GM18858 (cell line): ENCODE measurements around the gene NAALADL2.
"Not testable (repeated sequence)": the region's sequence is repeated elsewhere in the genome, so short reads cannot be mapped to it uniquely, and the experiment has no call there.

ENCODE experiments used
- ATAC-seq: cut with Tn5 transposase; IDR thresholded peaks from one replicate; pipeline ENCODE4 v1.9.1; 2021; ENCODE audit not compliant: unreplicated experiment

NAALADL2 gene

DNA sequence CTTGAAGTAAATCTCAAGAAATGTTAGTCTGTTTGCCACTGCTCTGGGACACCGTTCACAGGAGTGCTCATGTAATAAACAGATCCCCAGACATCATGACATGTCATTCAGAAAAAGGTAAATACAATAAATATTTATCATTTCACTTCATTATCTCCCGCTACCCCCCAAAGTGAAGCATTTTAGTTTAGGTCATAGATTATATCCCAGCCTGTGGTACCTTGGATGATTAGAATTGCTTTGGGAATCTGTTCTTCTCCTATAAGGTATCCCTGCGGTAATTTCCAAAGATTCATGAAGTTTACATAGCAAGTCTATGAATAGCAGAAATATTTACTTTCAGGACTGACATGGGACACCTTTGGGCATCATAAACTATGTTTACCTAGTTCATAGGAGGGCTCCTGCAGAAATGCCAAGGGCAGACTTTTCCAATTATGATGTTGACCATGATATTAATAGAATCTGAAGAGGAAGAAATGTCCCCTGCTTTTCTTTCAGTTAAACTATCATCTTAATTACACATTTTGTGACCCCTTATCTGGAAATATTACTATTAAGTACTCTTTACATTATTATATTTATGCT lies 268.0 kb downstream of the NAALADL2 start:
- ATAC-seq: no peak

DNA sequence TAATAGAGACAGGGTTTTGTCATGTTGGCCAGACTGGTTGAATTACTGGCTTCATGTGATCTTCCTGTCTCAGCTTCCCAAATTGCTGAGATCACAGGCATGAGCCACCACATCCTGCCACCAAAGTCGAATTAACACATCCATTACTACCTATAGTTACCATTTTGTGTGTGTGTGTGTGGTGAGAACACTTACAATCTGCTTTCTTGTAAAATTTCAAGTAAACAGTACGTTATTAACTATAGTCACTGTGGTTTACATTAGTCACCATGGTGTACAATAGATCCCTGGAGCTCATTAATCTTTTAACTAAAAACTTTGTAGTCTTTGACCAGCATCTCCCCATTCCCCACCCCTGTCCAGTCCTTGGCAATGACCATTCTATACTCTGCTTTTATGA lies 270.0 kb downstream of the NAALADL2 start:
- no peak for ATAC-seq

DNA sequence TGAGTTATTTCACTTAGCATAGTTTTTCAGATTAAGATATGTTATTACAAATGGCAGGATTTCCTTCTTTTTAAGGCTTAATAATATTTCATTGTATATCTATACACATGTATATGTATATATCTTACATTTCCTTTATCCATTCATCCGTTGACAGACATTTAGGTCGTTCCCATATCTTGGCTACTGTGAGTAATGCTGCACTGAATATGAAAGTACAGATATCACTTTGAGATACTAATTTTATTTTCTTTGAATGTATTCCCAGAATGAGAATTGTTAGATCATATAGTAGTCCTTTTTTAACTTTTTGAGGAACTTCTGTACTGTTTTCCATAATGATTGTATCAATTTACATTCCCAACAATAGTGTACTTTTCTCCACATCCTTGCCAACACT lies 270.4 kb downstream of the NAALADL2 start:
- ATAC-seq: no peak

DNA sequence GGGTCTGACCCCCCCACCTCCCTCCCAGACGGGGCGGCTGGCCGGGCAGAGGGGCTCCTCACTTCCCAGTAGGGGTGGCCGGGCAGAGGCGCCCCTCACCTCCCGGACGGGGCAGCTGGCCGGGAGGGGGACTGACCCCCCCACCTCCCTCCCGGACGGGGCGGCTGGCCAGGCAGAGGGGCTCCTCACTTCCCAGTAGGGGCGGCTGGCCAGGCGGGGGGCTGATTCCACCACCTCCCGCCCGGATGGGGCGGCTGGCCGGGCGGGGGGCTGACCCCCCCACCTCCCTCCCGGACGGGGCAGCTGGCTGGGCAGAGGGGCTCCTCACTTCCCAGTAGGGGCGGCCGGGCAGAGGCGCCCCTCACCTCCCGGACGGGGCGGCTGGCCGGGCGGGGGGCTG lies 272.7 kb downstream of the NAALADL2 start:
- not testable (repeated sequence) for ATAC-seq

DNA sequence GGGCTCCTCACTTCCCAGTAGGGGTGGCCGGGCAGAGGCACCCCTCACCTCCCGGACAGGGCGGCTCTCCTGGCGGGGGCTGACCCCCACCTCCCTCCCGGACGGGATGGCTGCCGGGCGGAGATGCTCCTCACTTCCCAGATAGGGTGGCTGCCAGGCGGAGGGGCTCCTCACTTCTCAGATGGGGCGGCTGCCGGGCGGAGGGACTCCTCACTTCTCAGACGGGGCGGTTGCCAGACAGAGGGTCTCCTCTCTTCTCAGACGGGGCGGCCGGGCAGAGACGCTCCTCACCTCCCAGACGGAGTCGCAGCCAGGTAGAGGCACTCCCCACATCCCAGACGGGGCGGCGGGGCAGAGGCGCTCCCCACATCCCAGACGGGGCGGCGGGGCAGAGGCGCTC lies 273.6 kb downstream of the NAALADL2 start:
- ATAC-seq: not testable (repeated sequence)

DNA sequence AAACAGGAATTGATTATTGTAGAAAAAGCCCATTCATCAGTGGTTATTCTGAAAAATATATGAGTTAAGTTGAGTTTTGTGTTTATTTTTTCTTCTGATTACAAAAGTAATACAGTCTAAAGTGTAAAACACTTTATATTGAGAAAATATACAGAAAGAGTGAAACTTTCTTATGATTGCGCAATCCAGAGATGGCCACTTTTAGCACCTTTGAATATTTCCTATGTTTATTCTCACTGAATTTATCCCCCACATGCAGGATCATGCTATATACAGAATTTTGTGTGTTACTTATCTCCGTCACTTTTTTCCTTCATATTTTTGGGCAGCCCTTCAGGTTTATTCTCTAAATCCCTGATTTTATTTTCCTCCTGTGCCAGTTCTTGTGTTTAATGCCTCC lies 285.2 kb downstream of the NAALADL2 start:
- no peak for ATAC-seq

DNA sequence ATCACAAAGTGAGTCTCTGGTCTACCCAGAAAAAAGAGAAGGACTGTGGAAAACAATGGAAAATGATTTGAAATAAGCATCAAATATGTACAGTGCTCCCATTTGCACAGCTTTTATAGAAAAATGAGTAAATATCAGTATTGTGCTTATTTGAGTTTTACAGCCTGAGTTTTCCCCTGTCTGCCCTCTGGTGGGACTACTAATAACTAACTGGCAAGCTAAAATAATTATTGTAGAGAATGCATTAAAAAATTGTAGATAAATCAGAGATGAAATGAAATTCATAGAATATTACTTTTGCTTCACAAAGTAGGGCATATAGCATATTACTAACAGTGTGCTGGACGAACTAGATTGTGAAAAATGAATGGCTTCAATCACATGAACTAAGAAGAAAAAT lies 287.1 kb downstream of the NAALADL2 start:
- ATAC-seq: no peak

DNA sequence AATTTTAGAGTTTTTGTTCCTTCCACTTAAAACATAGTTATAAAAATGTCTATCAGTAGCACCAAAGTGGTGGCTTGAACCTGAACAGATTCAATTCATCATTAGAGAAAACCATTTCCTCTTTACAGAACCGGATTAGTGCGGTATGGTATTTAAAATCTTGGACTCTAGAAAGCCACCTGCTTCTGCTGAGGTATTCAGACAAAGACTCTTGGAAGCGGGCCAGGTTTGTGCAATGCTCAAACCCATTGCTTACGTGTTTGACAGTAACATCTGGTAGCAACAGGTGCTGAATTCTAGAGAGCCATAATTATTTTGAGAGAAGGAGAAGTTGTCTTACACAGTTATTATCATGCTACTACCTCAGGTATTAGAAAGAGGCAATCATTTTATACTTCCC lies 290.5 kb downstream of the NAALADL2 start:
- ATAC-seq: peak; percentile 91

DNA sequence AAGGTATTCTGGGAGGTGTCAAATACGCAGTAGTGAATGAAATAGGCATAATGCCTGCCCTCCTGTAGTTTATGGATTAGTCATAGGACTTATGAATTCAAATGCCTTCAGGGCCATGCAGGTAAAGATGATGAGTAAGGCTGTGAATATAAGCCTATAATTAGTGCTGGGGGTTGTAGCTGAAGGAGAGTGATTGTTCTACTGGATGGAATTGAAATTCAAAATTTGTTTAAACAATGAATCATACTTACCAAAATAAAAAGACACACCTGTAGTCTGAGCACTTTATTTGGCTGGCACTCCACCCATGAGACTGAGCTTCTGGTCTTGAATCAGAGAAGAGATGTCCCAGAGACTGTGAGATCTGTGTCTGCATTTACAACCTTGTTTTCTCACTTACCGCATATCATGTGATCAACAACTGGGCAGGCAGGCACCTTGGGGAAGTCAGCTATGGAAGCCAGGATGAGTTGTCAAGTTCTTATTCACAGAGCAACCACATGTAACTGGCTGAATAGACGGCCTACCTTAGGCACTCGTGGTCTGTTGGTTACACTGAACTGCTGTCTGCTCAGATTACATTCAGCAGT lies 291.8 kb downstream of the NAALADL2 start:
- no peak for ATAC-seq

DNA sequence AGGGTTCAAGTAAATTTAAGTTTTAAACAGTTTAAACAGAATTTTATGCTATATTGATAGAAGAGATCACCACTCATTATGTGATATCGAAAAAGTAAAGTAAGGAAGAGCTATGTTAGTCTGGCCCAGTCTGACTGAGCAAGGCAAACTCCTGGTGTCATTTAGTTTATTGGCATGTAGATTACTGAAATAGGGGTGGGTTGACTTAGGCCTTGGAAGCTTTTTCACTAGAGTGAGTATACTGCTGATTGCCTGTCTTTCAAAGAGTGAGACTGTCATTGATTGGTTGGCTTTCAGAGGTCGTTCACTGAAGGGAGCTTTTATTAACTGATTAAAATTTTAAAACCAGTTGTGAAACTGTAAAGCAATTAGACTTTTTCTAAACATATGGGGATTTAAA lies 294.5 kb downstream of the NAALADL2 start:
- ATAC-seq: no peak

DNA sequence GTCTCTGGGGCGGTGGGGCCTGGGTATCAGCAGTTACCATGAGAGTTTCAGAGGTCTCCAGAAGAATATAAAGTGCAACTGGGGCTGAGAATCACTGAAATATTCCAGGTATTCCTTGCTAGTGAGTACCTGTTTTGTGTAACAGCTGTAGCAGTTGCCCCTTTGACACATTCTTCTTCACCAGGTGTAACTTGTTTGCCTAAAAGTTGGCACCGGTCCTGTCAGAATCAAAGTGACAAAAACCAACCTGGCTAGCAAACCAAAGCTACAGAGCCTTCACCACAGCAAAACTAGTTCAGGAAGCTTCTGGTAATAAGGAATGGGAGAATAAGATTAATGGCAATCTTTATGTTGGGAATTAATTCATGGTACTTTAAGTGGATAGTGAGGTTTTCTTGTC lies 296.0 kb downstream of the NAALADL2 start:
- no peak for ATAC-seq

DNA sequence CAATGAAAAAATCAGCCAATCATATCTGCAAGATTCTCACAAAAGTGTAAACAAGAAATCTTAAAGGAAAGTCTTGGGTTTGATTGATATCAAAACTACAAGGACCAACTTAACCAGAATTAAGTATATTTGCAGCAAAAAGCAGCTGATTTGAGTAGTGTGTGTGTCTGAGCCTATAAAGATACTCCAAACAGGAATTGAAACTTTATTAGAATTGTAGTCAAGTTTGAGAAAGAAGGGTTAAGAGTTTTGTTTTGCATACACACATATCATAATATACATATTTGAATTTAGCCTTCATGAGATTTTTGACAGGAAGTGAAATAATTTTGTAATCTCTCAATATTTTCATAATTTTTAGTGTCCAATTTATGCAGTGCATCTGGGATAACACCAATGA lies 300.1 kb downstream of the NAALADL2 start:
- ATAC-seq: no peak

DNA sequence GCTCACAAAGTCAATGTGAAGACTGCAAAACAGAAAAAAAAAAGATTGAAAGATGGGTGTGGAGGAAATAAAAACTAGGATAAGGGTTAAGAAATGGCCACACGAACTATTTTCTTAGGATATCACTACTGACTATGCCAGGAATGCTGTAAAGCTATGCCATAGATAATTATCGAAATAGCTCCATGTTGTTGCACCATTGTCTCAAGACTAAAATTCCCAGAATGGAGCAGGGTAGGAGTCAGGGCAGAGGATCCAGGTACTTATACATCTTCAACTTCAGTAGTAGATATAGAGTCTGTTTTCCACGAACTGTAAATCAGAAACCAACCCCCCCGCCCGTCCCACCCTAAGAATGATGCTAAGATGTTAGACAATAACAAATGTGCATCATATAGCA lies 302.2 kb downstream of the NAALADL2 start:
- ATAC-seq: no peak

DNA sequence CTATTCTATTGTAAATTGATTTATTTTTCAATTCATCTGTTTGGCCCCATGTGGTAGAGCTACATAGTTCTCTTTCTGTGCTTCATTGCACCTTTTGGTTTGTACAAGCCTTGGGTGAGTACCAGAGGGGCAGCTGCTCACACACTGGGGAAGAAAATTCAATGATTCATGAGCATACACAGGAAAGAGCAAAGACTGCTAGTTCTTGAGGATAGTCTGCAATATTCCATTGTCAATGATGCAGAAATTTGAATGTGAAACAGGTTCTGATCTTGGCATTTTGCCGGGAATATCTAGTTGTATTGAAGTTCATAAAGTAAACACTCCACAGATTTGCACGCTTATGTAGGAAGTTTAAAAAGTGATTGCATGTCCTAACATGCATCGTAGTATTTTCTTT lies 304.6 kb downstream of the NAALADL2 start:
- ATAC-seq: no peak

DNA sequence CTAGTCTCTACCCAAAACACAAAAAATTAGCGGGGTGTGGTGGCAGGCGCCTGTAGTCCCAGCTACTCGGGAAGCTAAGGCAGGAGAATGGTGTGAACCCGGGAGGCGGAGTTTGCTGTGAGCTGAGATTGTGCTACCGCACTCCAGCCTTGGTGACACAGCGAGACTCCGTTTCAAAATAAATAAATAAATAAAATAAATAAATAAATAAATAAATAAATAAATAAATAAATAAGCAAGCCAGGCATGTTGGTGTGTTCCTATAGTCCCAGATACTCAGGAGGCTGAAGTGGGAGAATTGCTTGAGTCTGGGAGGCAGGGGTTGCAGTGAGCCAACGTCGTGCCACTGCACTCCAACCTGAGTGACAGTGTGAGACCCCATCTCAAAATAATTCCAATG lies 314.0 kb downstream of the NAALADL2 start:
- ATAC-seq: not testable (repeated sequence)

DNA sequence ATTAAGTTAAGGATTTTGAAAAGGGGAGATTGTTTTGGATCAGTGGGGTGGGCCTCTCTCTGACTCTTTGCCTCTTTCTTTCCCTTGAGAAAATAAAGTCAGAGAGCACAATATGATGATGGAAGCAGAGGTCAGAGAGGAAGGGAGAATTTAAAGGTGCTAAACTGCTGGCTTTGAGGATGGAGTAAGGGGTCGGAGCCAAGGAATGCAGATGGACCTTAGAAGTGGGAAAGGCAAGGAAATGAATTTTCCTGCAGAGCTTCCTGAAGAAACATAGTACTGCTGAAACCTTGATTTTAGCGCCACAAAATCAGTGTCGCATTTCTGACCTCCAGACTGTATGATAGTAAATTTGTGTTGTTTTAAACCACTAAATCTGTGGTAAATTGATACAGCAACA lies 317.4 kb downstream of the NAALADL2 start:
- no peak for ATAC-seq

DNA sequence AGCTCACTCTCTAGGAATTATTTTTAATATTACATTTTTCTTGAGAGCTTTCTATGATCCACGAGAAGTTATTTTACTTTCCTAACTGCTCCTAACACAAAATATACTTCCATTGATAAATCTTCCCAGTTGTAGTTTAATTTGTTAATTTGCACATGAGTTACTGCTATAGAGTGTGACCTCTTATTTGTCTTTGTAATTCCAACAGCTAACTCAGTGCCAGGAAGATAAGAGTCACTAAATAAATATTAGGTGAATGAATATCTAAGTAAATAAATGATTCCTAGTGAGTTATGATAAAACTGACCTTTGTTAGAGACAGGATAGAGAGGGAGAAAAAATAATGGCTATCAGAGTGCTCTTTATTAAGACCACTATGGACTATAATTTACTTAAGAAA lies 319.9 kb downstream of the NAALADL2 start:
- ATAC-seq: no peak

DNA sequence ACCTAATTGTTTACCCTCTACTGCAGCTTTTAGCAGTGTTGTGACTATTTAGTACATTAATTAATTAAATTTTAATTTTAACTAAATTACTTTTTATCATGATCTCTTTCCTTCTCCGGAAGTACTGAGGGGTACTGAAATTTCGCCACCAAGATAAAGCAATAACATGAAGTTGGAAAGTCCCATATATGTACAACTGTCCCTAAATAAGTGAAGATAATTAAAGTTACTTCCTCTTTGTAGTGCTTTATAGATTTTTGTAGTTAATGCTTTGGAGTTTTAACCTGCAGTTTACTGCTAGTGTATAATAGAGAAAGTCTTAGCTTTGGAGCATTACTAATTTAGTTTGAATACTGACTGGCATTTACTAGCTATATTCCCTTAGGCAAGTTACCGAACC lies 325.3 kb downstream of the NAALADL2 start:
- no peak for ATAC-seq

DNA sequence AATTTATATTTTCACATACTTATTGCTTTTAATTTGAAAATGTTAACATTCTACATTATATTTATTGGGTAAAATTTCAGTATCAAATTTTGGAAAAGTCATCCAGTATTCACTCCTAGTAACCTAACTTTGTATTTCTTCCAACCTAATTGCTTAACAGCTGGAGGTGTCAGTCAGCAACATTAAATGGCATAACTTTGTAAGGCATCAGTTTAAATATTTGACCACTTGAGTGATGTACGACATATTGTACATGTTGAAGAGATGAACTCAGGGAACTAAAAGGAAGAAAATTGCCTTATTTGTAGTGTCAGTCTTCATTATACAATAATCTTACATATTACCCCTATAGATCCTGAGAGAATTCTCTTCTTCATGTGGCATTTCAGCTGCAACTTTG lies 326.8 kb downstream of the NAALADL2 start:
- no peak for ATAC-seq

DNA sequence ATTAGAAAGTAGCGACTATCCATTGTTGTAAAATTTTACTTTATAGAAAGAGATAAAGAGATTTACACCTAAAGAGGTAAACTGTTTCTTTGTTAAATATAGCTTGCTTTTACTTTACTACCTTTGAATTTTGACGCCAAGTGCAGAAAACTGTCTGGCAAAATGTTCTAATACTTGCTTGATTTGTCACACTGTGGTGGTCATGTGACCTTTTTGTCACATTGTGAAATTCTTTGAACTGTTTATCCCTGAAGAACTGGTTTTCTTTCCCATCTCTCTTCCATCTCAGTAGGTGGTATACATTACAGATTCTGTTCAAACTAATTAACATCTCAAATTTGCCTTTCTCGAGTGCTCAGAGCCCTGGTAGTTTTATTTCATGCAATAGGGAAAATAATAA lies 327.4 kb downstream of the NAALADL2 start:
- ATAC-seq: no peak

DNA sequence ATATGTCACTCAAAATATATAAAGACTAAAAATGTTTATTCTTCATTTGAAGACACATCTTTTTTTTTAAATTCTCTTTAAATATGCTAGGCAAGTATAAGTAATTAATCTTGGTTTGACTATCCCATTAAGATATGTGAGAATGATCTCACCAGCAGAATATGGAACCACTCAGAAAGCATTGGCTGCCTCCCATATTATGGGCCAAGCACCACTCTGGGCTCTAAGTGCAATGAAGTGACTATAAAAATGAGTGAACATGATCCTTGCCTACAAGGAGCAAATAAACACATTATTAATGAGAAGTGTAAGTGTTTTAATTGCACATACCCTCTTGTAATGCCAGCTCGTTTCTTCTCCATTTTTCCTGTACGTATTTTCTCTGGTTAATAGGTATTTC lies 328.5 kb downstream of the NAALADL2 start:
- no peak for ATAC-seq

DNA sequence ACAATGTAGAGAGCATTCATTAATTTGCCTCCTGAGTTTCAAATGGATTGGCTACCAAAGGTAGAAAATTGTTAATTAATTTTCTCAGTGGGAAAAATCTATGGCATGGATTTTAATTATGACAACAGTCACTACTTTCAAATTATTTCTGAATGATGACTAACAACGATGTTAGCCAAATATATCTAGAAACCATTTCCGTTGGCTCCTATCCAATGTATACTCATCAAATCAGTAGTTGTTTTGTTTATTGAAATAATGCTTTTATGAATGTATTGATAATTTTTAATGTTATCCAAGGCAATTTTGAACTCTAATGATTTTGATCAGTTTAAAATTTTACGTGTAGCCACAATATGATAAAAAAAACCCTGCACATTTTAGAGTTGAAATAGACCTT lies 333.4 kb downstream of the NAALADL2 start:
- ATAC-seq: no peak

DNA sequence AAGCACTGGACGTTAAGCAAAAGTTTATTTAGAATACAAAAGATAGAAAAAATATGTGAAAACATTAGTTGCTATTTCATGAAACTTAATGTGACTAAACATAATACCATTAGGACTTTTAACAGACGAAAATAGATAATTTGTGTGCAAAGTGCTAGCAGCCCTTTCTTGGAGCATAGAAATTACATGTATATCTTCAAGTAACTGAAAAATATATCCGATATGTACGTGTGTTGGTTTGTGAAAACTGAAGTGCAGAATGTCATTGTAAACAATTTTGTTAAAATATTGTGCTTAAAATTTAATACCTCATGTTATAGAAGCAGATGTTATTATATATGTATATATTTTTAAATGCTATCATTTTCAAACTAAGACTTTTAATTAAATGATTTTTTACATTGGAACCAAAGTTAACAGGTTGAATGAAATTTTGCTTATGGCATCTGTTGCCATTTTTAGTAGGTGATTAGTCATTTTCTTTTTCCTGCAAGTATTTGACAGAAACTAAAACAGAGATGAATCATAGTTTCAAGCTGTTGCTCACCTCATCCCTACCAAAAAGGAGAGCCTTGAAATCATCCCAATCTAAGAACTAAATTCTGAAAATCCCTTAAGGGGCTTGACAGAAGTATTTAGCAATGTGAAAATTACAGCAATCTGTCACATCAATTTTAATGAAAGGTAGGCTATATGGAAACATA lies 334.8 kb downstream of the NAALADL2 start:
- ATAC-seq: peak; percentile 74
